Right kidney (tissue), 1 donor: ENCODE measurements around the gene LMO3.
"Not testable (repeated sequence)": the region's sequence is repeated elsewhere in the genome, so short reads cannot be mapped to it uniquely, and the experiment has no call there.

Experiments
- DNase-seq: peaks from one replicate; pipeline ENCODE4 v3.0.0-alpha.2; 2016

Gene LMO3

GRCh38 chr12:16542586-16542985, 63.4 kb downstream of the LMO3 start:
- no peak for DNase-seq

DNA sequence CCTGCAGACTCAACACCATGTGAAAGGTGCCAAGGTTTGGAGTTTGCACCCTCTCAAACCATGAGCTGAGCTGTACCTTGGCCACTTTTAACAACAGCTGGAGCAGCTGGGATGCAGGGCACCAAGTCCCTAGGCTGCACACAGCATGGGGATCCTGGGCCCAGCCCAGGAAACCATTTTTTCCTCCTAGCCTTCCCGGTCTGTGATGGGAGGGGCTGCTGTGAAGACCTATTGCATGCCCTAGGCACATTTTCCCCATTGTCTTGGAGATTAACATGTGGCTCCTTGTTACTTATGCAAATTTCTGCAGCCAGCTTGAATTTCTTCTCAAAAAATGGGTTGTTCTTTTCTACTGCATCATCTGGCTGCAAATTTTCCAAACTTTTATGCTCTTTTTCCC, 68.3 kb downstream of the LMO3 start:
- DNase-seq = not testable (repeated sequence)

GRCh38 chr12:16531621-16532020, 74.3 kb downstream of the LMO3 start:
- no peak for DNase-seq

DNA sequence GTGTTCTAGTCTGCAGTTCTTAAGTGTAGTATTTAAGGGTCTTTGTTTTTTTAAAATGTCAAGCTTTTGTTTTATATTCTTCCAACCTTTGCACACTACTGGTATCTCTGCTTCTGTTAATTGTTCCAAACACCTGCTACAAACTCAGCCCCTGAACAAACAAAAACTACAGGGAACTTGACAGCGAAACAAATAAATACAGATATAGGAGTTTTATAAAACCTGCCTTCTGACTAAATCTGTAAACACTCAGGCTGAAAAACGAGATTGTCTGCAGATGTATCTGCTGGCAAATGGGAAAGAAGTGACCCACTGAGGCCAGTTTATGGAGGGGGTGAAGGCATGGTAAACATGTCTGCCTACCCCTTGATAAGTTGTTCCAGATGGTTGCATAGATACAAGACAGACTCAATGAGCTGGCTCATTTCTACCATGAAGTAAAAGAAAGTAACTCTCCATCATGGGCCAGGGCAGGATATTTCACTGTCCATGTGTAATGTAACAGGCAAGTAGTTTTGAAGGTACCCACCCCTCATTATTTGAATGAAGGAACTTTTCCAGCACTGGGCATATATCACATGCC, 75.6 kb downstream of the LMO3 start:
- no peak for DNase-seq

- no peak for DNase-seq
Observed at GRCh38 chr12:16526693-16527092, 79.3 kb downstream of the LMO3 start.

GRCh38 chr12:16524378-16524777, 81.6 kb downstream of the LMO3 start:
- no peak for DNase-seq

DNA sequence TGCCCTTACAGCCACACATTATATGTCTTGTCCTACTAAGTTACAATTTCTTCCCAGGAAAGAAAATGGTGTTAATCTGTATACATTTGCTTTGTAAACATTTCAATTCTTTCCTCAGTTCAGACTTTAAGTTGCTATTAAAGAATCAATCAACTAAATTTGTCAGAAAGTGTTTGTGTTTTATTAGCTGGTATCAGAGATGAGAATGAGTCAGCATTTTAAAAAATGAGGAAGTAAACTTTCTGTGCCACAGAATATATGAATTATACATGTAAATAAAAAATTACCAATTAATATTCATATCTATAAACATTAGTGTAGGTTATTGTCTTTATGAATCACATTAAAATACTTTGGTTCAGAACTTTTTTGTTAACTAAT, 82.0 kb downstream of the LMO3 start:
- DNase-seq = no peak

DNA sequence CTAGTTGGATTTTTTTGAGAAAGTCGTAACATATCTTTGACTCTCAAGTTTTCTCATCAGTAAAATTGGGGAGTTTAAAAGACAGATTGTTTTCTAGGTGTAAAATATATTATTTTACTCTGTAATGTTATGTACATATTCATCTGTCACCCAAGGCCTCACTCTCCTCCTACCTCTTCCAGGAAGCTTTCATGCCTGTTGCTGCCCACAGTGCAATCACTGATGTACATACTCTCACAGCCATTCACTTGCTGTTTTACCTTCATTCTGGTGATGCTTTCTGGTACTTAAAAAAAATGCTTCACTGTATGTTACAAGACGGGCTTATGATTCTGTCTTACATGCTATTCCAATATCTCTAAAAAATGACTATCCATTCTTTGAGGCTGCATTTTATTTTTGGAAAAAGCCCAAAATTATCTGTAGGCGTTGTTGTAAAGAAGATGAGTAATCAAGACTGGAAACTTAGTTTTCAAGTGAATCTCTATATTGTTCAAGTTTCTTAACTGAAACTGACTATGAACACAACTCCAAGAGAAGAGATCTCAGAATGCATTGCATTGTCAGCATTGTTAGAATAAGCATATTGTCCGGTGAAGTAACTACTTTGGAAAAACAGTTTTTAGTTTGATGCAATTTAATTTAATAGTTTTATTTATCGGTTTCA, 82.5 kb downstream of the LMO3 start:
- no peak for DNase-seq

DNA sequence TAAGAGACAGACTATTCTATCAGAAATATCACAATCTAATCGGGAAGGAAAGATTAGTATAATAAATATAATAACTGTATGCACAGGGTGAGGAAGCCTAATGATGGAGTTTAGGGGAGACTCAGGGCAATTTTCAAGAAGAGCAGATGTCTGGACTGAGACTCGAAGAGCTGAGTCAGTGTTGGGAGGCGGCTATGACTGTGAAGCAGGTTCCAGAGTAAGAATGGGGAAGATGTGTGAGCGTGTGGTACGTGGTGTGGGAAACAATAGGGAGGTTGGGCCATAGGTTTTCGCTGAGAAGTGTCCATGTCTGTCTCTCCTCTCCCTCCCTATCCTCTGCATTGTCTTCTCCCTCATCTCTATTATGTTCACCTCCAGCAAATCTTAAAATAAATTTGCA, 85.6 kb downstream of the LMO3 start:
- DNase-seq = no peak

GRCh38 chr12:16515666-16516065, 90.3 kb downstream of the LMO3 start:
- no peak for DNase-seq

GRCh38 chr12:16513231-16513630, 92.7 kb downstream of the LMO3 start:
- DNase-seq = no peak

DNA sequence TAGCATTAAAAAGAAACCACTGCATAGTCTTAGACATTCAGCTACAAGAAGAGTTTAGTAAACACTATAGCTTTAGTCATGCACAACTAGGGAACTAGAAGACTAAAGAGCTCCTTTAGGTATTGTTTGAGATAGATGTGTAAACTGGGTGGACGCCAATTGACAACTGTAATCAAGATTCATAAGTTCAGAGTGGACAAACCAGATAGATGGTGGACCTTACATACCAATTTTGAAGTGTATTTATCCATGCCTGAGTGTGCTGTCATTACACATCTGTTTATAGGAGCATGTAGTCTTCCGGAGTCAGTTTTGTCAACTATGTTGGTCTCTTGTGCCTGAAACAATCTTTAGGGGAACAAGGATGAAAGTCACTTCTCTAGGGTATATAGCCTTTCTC, 96.6 kb downstream of the LMO3 start:
- DNase-seq = no peak

- DNase-seq = no peak
Observed at GRCh38 chr12:16506394-16506793, 99.6 kb downstream of the LMO3 start.

DNA sequence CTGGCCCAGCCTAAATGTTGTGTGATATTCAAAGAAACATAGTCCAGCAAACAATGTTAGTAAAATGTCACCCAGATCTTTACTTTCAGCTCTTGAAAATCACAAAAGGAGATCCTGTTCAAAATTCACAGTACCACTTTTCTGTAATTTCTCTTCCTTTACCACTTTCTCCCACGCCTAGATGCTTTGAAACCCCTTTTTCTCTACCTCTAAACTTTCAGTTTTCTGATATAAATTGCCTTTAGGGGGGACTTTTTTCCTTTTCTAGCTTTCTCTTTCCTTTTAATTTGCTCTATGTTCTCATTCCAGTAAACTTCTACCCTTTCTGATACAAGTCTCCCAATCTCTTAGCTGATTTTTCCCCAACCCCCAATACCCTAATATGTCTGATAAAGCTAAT, 101.8 kb downstream of the LMO3 start:
- DNase-seq = no peak

DNA sequence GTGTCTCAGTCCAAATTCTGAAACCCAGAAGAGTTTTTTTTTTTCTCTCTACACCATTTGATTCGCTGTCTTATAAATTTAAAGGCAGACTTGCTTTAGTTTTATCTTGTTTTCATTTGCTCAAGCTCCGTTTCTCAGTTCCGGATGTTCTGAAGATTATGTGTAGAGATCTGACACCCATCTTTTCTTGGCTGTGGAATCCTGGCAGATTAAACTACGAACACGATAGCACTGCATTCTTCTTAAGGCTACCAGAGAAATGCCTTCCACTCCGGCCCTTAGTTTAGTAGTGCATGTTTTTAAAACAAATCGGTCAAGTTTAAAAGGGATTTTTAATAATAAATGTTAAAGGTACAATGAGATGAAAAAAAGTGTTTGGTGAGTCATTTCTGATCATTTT, 106.4 kb downstream of the LMO3 start:
- no peak for DNase-seq
